GM03348 (cell line): ENCODE data around the gene CASZ1.
A peak's percentile ranks its signal among the peaks of the same experiment; 100 is the strongest.

Experiments
- DNase-seq: peaks from one replicate; pipeline ENCODE4 v3.0.0; 2012; ENCODE audit warnings: low spot score

The CASZ1 gene

GRCh38 chr1:10727751-10728232 is 68.7 kb downstream of the CASZ1 start:
- no peak for DNase-seq

DNA sequence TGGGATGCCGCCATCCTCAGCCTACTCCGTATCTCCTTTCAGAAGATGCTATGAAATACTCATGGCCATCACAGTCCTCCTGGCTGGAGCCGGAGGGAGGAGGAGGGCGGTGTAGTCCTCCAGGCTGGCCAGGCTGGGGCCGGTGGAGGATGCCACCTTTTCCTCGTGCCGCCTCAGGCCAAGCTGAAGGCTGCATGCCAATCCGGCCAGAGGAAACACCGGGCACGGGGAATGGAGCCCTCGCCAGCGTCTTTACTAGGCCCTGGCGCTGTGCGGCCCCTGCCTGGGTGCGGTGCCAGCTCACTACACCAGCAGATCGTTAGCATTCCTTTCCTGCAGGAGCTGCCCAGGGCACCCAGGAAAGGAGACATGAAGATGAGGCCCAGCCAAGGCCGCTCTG is 70.1 kb downstream of the CASZ1 start:
- no peak for DNase-seq

DNA sequence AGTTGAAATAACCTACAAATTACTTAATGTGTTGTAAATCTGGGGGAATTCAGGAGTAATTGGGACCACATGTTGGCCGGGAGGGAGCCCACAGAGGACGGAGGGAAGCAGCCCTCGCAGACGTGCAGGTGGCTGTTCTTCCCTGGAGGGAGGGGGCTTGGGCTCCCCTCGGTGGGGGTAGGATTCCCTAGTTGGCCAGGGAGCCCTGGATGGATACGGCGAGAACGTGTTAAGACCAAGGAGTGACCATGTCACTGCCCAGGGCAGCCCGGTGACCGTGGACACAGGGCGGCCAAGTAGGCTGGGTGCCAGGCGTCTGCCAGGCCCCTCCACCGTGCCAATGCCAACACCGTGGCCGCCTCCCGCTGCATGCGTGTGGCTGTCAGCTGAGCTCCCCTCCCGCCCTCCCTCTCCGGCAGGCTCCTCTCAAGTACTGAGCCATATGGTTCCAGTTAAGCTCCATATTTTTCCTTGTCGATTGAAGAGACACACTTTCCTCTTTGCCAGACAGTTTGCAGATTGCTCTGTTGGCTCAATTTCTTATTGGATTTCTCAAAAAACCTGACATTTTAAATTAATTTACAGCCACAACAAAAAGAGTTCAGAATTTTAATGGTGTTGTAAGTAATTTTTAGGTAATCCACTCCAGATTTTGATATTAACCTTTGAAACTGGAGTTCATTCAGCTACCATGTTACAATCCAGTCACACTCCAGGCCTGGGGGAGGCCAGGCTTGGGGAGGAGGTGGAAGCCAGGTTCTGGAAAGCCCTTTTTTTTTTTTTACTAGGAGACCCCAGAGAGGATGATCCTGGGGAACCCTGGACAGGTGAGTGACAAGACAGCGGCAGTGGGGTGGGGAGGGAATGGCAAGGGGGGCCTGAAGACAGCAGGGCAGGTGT is 71.2 kb downstream of the CASZ1 start:
- DNase-seq, result peak; percentile 93

DNA sequence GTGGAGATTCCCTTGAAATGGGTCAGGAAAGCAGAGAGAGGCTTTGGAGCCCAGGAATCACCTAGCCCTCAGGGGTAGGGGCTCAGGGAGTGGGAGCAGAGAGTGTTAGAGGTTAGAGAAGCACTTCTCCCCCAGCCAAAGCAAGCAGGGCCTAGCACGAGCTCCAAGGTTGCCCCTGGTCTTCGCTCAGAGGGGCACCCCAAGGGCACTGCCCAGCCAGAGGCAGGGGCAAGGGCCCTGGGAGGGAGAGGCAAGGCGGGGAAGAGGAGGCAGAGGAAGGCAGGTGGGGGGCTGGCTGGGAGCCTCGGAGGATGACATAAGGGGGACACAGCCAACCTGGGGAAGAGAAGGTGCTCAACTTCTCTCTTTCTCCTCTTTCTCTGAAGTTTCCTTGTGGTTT is 71.9 kb downstream of the CASZ1 start:
- DNase-seq, result no peak

- DNase-seq, result no peak
Measured at GRCh38 chr1:10724052-10724494, 72.4 kb downstream of the CASZ1 start.

DNA sequence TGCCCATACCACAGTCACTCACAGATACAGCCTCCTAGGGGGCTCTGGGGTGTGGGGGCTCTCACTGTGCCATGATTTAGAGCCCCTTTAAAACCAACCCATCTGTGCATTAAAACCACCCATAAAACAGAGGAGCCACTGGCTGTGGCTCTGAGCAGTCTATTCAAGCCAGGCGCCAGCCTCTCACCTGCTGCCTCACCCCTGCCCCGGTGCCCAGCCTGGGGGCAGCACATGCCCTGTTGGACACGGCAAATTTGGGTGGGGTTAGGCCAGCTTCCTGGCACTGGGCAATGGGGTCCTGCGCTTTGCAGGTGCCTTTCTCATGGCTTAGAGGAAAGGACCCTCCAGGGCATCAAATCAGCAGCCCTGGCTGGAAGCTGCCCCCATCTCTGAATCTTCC is 73.1 kb downstream of the CASZ1 start:
- DNase-seq, result no peak

DNA sequence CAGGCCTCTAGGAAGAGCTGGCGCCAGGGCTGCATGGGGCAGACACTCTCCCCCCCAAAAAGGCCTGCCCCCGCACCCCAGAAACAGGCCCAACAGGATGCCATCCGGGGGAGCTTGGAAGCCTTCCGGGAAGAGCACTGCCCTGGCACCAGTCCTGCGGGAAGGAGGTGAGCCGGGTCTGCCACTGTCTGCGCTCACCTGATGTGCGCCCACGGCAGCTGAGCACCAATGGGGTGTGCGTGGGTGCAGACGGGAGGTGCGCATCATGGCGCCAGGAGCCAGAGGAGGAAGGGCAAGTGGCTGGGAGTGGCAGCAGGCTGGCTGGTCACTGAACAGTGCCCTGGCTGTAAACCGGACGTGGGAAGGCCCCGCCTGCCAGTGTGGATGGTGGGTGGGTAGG is 73.6 kb downstream of the CASZ1 start:
- DNase-seq, result no peak

- no peak for DNase-seq
Measured at GRCh38 chr1:10721381-10722321, 74.8 kb downstream of the CASZ1 start.

DNA sequence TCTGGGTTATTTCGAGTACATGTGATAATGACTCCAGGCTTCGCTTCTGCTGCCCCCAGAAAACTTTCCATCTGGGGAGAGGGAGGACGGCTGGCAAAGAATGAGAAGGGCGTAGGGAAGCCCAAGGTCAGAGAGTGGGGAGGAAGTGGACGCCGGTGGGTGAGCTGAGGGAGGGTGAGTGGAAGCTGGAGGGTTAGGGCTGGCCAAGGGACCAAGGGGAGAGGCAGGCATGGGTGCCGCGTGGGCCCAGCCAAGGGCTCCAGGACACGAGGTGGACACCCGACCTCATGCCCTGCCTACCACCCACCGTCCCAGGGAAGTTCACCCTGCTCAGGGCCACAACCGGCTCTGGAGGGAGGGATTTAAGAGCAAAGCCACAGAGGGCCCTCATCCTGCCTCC is 75.8 kb downstream of the CASZ1 start:
- DNase-seq, result no peak

DNA sequence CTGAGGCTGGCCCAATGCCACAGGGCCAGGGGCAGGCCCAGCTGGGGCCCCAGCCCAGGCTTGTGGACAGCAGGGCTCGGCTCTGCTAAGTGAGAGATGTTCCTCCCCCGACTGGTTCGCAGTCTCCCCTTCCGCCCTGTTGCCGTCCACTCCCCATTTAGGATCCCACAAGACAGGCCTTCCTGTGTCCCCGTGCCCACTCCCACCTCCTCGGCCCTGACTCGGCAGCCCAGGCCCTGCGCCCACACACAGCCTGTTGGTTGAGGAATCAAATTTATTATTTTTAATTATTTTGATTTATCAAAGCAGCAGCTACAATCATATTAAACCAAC is 78.4 kb downstream of the CASZ1 start:
- no peak for DNase-seq

DNA sequence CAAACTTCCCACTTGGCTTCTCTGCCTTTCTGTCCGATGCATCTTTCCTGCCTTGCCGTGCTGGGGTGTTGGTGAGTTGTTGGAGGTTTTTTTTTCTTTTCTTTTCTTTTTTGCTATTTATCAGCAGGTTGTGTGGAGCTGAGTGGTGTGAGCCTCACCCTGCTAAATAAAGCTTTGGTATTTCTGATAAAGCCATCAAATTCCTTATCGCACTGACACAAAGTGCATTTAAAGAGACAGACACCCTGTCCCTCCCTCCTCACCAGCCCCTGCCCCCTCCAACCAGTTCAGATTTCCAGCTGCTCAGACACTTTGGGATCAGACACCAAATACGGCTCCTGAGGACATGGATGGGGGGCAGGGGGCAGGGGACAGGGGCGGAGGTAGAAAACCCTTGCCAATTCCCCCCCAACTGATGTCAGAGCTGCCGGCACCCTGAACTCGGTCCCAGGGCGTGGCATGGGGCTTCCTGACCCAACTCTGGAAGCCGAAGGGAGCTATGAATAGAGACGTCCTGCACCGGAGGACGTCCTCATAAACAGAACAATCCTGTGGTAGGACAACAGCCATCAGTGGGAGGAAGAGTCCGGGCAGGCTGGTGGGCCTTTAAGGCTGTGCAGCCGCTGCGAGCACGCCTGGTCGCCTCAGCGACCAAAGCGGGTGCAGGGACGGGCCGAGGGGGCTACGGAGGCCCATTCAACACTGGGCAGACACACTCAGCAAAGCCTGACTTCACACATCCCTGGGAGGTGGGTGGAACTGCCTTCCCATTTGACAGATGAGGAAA is 79.0 kb downstream of the CASZ1 start:
- no peak for DNase-seq

- no peak for DNase-seq
Measured at GRCh38 chr1:10716840-10717239, 79.6 kb downstream of the CASZ1 start.

GRCh38 chr1:10714337-10715114 is 81.9 kb downstream of the CASZ1 start:
- no peak for DNase-seq

DNA sequence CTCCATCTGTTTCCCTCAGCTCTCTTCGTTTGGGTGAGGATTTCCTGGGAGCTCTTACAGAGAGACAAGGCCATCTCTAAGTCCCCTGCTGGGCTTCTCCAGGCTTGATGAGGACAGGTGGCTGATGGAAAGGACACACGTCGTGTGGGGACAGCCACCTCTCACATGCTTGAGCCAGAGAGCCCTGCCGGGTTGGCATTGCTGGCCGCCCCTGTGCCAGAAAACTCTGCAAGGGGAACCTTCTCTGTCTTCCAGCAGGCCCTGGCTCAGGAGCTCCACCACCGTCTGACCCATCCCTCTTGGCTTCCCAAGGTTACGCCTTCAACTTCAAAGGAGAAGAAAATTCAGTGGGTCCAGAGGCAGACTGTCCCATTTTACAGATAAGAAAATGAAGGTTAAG is 82.8 kb downstream of the CASZ1 start:
- no peak for DNase-seq

- no peak for DNase-seq
Measured at GRCh38 chr1:10712568-10713362, 83.7 kb downstream of the CASZ1 start.

DNA sequence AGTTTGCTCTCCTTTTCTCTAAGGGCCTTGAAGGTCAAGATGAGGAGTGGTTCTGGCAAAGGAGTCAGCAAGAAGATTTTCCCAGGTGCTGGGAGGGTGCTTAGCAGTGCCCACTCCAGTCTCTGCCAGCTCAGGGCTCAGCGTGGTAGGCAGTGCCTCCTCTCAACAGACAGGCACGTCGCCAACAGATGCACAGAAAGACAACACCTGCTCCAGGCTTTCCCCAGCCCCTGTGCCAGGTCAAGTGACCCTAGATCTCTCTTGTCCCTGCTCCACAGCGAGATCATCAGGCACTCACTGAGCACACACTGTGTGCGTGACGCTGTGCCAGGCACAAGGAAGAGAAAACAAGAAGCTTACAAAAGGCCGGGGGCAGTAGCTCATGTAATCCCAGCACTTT is 86.0 kb downstream of the CASZ1 start:
- no peak for DNase-seq

DNA sequence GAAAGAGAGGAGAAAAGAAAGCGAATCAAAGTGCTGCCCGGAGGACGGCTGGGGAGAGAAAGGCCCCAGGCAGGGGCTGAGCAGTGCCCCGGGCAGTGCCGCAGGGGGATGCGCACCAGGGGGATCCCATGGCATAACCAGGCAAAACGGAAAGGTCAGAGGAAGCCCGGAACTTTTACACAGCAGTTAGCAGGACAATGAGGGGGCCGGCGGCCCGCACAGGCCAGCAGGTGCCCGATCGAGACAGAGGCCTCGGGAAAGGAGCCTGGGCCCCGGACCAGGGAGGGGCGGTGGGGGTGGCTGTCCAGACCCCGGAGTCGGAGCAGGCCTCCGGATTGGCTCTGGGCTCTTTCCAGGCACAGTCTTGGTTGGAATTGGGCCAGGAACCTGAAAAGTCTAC is 86.8 kb downstream of the CASZ1 start:
- no peak for DNase-seq

DNA sequence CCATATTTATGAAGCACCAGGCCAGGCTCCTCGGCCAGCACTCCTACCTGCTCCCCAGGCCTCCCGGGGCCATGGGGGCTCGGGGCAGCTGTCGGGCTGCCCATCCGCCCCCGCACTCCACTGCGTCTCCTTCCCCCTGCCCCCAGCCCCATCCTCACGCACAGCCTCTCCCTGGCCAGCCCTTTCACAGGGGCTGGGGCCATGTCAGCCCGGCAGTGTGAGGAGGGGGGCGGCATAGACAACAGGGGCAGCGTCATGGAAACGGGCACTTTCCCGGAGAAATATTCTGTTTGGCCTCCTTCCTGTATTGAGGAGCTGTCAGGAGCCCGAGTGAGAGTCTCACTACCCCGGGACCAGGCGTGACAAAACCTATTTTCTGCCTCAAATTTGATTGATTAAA is 87.3 kb downstream of the CASZ1 start:
- no peak for DNase-seq

DNA sequence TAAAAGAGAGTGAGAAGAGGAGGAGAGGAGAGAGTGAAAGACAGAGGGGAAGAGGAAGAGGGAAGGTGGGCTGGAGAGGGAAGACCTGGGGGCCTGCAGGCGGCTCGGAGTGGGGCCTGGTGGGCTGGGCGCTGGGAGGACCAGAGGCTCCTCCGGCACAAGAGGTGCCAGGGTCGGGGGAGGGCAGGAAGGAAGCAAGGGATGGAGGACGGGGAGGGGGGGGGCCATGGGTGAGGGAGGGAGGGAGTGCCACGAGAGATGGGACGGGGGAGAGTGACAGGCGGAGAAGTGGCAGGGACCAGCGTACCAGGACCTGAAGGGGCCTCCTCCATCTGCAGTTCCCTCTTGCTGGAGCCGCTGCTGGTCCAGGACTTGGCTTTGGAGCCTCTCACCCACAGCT is 87.7 kb downstream of the CASZ1 start:
- DNase-seq, result no peak

DNA sequence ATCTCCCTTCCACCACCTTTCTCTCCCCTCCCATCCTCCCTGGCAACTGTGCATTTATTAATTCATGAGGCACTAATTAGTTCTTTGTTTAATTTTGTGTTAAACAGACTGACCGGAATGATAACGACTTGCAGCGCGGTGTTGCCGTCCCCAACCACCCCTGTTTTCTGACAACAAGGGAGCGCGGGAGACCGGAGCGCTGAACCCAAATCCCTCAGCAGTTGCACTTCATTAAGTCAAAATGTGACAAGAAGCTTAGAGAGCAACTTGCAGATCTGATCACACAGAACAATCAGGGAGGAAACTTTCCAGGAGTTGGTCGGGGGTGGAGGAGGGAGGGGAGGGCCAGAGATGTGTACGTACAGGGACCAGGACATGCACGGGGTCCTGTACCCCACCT is 89.2 kb downstream of the CASZ1 start:
- DNase-seq, result no peak
